Upper lobe of left lung (tissue), 6 donors: ENCODE data around the gene MYL6B. TPM values are rescaled to one million over a fixed set of nuclear protein-coding genes. Genes with fewer than 3 reads are reported as not detected.

ENCODE experiments used
- ATAC-seq, 2 donors: fragments of 200-7000 bp; cut with Tn5 transposase; one replicate each; pipeline ENCODE4 v1.9.1; 2022; ENCODE audit warnings: mild to moderate bottlenecking in 2 of 2, moderate library complexity in 2 of 2; ENCODE audit not compliant: low FRiP score in 2 of 2
- DNase-seq, 2 donors: peaks; one replicate each; pipeline ENCODE4 v3.0.0-alpha.2; 2019 to 2020
- H3K27ac ChIP-seq, 4 donors: fragments of 200-600 bp; sonication (generic); one replicate each; pipeline ENCODE4 v1.5.1; 2016 to 2019
- H3K27me3 ChIP-seq, 4 donors: fragments of 200-600 bp; sonication (generic); one replicate each; pipeline ENCODE4 v1.5.1; 2017 to 2019
- H3K36me3 ChIP-seq, 4 donors: fragments of 200-600 bp; sonication (generic); one replicate each; pipeline ENCODE4 v1.5.1; 2016 to 2019
- H3K4me1 ChIP-seq, 4 donors: fragments of 200-600 bp; sonication (generic); one replicate each; pipeline ENCODE4 v1.5.1; 2018 to 2019
- H3K4me3 ChIP-seq, 4 donors: fragments of 200-600 bp; sonication (generic); one replicate each; pipeline ENCODE4 v1.5.1; 2017 to 2019; ENCODE audit warnings: mild to moderate bottlenecking in 2 of 4, moderate library complexity in 1 of 4
- H3K9me3 ChIP-seq, 4 donors: fragments of 200-600 bp; sonication (generic); one replicate each; pipeline ENCODE4 v1.5.1; 2018 to 2019
- CTCF ChIP-seq, 6 experiments: fragments of 450-650 bp in 4 of 6; fragments of 200-600 bp in 2 of 6; sonication (generic) in 2 of 6; IDR thresholded peaks; one replicate each; pipeline ENCODE4 v1.5.1; 2016 to 2019; ENCODE audit warnings: antibody characterized with exemption in 6 of 6
- EP300 ChIP-seq, 4 donors: sonication (generic); formaldehyde crosslinking; IDR thresholded peaks; one replicate each; pipeline ENCODE4 v1.5.1; 2017; ENCODE audit warnings: antibody characterized with exemption in 4 of 4, control low read depth in 2 of 4
- POLR2A ChIP-seq, 4 donors: fragments of 450-650 bp; IDR thresholded peaks; one replicate each; pipeline ENCODE4 v1.5.1; 2016 to 2017; ENCODE audit warnings: antibody characterized with exemption in 4 of 4, mild to moderate bottlenecking in 2 of 4
- POLR2AphosphoS5 ChIP-seq, 2 donors: sonication (generic); formaldehyde crosslinking; IDR thresholded peaks; one replicate each; pipeline ENCODE4 v1.5.1; 2017; ENCODE audit warnings: antibody characterized with exemption in 2 of 2
- WGBS, 2 donors: methylation state at CpG; one replicate each; pipeline ENCODE4 v1.1.5; 2017 to 2018; 5-methylcytosine and 5-hydroxymethylcytosine counted together
- total RNA-seq, 6 donors: library from RNA; depleted of rRNA in 4 of 6; stranded (reverse); fragments of >200 nt in 4 of 6; gene quantifications; one replicate each; pipeline versions ENCODE4 v1.1.0 to v1.2.1, GENCODE V29; 2016 to 2021
- donor health status: DM: no; HTN: no; CAD: no; lungs with moderate emphysema.
- donor health status: DM: no; HTN: yes; CAD: no; lungs with severe emphysema.

The MYL6B gene
- total RNA-seq, 6 donors from 2014 or later: 10.5 to 38.4 (median 29.1) TPM

DNA sequence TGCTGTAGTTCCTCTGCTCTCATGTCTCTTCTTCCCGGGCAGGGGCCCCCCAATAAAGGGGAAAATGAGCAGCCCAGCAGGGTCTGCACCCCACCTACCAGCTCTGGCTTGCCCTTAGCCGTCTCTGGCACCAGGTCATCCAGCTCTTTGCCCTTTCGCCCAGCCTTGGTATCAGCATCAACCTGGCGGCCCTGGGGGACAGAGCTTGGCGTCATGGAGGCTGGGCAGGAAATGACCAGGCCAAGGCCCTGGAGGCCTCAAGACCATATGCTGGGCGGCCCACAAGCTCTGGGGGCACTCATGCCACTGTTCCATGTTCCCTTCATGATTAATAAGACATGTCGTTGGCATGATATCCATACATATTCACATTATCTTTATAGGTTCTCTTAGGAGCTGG is 20.5 kb downstream of the MYL6B start:
- no peak overlapping the region for H3K27ac ChIP-seq
- TF ChIP-seq EP300 (IDR thresholded peaks at IDR 0.05): no peak
- TF ChIP-seq POLR2AphosphoS5 (IDR thresholded peaks at IDR 0.05): no peak
- no peak for TF ChIP-seq POLR2A (IDR thresholded peaks at IDR 0.05)
- no peak for TF ChIP-seq CTCF (IDR thresholded peaks at IDR 0.05)
- 86 to 94% methylated on average over 7 of the region's 7 CpGs for WGBS, 2 donors
- no peaks in the 10 kb centered on the region for H3K9me3 ChIP-seq
- peaks cover 59 to 100% (median 89%) of the 10 kb centered on the region in 4 donors for H3K36me3 ChIP-seq
- no peaks in the 10 kb centered on the region for H3K27me3 ChIP-seq
- ATAC-seq (no peak), DNase-seq (no peak)
- no peaks in the 10 kb centered on the region for H3K4me1 ChIP-seq
- no peak overlapping the region for H3K4me3 ChIP-seq

GRCh38 chr12:56178347-56178746 is 26.0 kb downstream of the MYL6B start:
- H3K27ac ChIP-seq: no peak overlapping the region
- peaks cover 42 to 100% (median 86%) of the 10 kb centered on the region in 4 donors for H3K36me3 ChIP-seq
- TF ChIP-seq POLR2AphosphoS5 (IDR thresholded peaks at IDR 0.05): no peak
- TF ChIP-seq POLR2A (IDR thresholded peaks at IDR 0.05): no peak
- no peak for TF ChIP-seq CTCF (IDR thresholded peaks at IDR 0.05)
- TF ChIP-seq EP300 (IDR thresholded peaks at IDR 0.05): no peak
- H3K9me3 ChIP-seq: no peaks in the 10 kb centered on the region
- ATAC-seq (no peak), DNase-seq (no peak)
- no peaks in the 10 kb centered on the region for H3K27me3 ChIP-seq
- no peaks in the 10 kb centered on the region for H3K4me1 ChIP-seq
- H3K4me3 ChIP-seq: no peak overlapping the region
- WGBS, 2 donors: 93 to 96% methylated on average over 3 of the region's 3 CpGs

GRCh38 chr12:56186957-56187356 is 34.6 kb downstream of the MYL6B start:
- DNase-seq: no peak
- Histone ChIP-seq H3K4me1 (peaks cover 16 to 31% (median 23%) of the 10 kb centered on the region in 4 donors), H3K27me3 (no peaks in the 10 kb centered on the region), H3K4me3 (no peak overlapping the region), H3K9me3 (no peaks in the 10 kb centered on the region), H3K27ac (peak overlapping the region in 1 of 4 donors; percentile 90), H3K36me3 (peaks cover 16 to 45% (median 38%) of the 10 kb centered on the region in 4 donors)
- TF ChIP-seq POLR2AphosphoS5 (IDR thresholded peaks at IDR 0.05) (no peak), EP300 (IDR thresholded peaks at IDR 0.05) (no peak), POLR2A (IDR thresholded peaks at IDR 0.05) (no peak), CTCF (IDR thresholded peaks at IDR 0.05) (no peak)
- WGBS, 2 donors: 41 to 46% methylated on average over 2 of the region's 2 CpGs
- no peak for ATAC-seq

- no peak for TF ChIP-seq POLR2AphosphoS5 (IDR thresholded peaks at IDR 0.05)
- TF ChIP-seq EP300 (IDR thresholded peaks at IDR 0.05): no peak
- TF ChIP-seq CTCF (IDR thresholded peaks at IDR 0.05): no peak
- no peak for TF ChIP-seq POLR2A (IDR thresholded peaks at IDR 0.05)
- H3K27ac ChIP-seq: peak overlapping the region; percentile 85 to 93 (median 90)
- DNase-seq (no peak), ATAC-seq (no peak)
- 10% methylated on average over 10 of the region's 10 CpGs for WGBS, 2 donors
- peaks cover 17 to 31% (median 24%) of the 10 kb centered on the region in 4 donors for H3K4me1 ChIP-seq
- H3K27me3 ChIP-seq: no peaks in the 10 kb centered on the region
- H3K4me3 ChIP-seq: peak overlapping the region; percentile 86 to 98 (median 94)
- H3K9me3 ChIP-seq: no peaks in the 10 kb centered on the region
- peaks cover 13 to 33% (median 28%) of the 10 kb centered on the region in 4 donors for H3K36me3 ChIP-seq
These were observed 35.9 kb downstream of the MYL6B start for GRCh38 chr12:56188131-56188777.

- ATAC-seq: no peak
- 2 to 4% methylated on average over 15 to 17 of the region's 17 CpGs for WGBS, 2 donors
- H3K4me1 ChIP-seq: peaks cover 19 to 31% (median 24%) of the 10 kb centered on the region in 4 donors
- H3K4me3 ChIP-seq: peak overlapping the region; percentile 86 to 98 (median 94)
- DNase-seq: no peak
- no peaks in the 10 kb centered on the region for H3K27me3 ChIP-seq
- H3K27ac ChIP-seq: peak overlapping the region; percentile 85 to 93 (median 90)
- no peaks in the 10 kb centered on the region for H3K9me3 ChIP-seq
- TF ChIP-seq CTCF (IDR thresholded peaks at IDR 0.05) (no peak), POLR2AphosphoS5 (IDR thresholded peaks at IDR 0.05) (no peak), EP300 (IDR thresholded peaks at IDR 0.05) (no peak), POLR2A (IDR thresholded peaks at IDR 0.05) (no peak)
- peaks cover 12 to 28% (median 25%) of the 10 kb centered on the region in 4 donors for H3K36me3 ChIP-seq
These were observed 36.4 kb downstream of the MYL6B start for GRCh38 chr12:56188778-56189098.
